Smooth muscle cell (in vitro differentiated cells): ENCODE measurements around the gene PVR. TPM values are rescaled to one million over a fixed set of nuclear protein-coding genes. Genes with fewer than 3 reads are reported as not detected.
A peak's percentile ranks its signal among the peaks of the same experiment; 100 is the strongest.

Experiments
- DNase-seq: peaks from one replicate; lab custom pipeline; 2025; ENCODE audit not compliant: unreplicated experiment; lab: John Stamatoyannopoulos, UW
- H2AFZ ChIP-seq: fragments of 200-600 bp; sonication (generic); 2 replicates; pipeline ENCODE4 v1.6.0; 2016; ENCODE audit warnings: antibody characterized with exemption, low read depth, mild to moderate bottlenecking
- H3F3A ChIP-seq: fragments of 200-600 bp; sonication (generic); 2 replicates; pipeline ENCODE4 v1.6.0; 2017; ENCODE audit warnings: antibody characterized with exemption, low read depth
- H3K27ac ChIP-seq: fragments of 200-600 bp; sonication (generic); 2 replicates; pipeline ENCODE4 v1.5.1; 2016; ENCODE audit warnings: low read depth, mild to moderate bottlenecking
- H3K27me3 ChIP-seq: fragments of 200-600 bp; sonication (generic); 2 replicates; pipeline ENCODE4 v1.6.1; 2016; ENCODE audit warnings: low read depth, mild to moderate bottlenecking
- H3K36me3 ChIP-seq: fragments of 200-600 bp; sonication (generic); 2 replicates; pipeline ENCODE4 v1.5.1; 2016; ENCODE audit warnings: low read depth
- H3K4me1 ChIP-seq: fragments of 200-600 bp; sonication (generic); 2 replicates; pipeline ENCODE4 v1.5.1; 2016; ENCODE audit warnings: low read depth
- H3K4me2 ChIP-seq: fragments of 200-600 bp; sonication (generic); 2 replicates; pipeline ENCODE4 v1.6.0; 2016; ENCODE audit warnings: mild to moderate bottlenecking
- H3K4me3 ChIP-seq: fragments of 200-600 bp; sonication (generic); 2 replicates; pipeline ENCODE4 v1.5.1; 2016; ENCODE audit warnings: mild to moderate bottlenecking
- H3K79me2 ChIP-seq: fragments of 200-600 bp; sonication (generic); 2 replicates; pipeline ENCODE4 v1.6.0; 2016; ENCODE audit warnings: low read depth, mild to moderate bottlenecking
- H3K9ac ChIP-seq: fragments of 200-600 bp; sonication (generic); 2 replicates; pipeline ENCODE4 v1.6.0; 2016; ENCODE audit warnings: low read depth
- H3K9me3 ChIP-seq: fragments of 200-600 bp; sonication (generic); replicated peaks from 2 replicates; pipeline ENCODE4 v1.5.1; 2016; ENCODE audit warnings: low read depth
- H4K20me1 ChIP-seq: fragments of 200-600 bp; sonication (generic); 2 replicates; pipeline ENCODE4 v1.6.0; 2016; ENCODE audit warnings: low read depth
- WGBS: methylation state at CpG from one replicate; pipeline ENCODE4 v1.1.7; 2016; ENCODE audit warnings: low lambda C conversion rate; 5-methylcytosine and 5-hydroxymethylcytosine counted together
- polyA plus RNA-seq: library from polyadenylated mRNA; unstranded; fragments of >200 nt; fragmentation: Nextera tagmentation; extraction: Ambion mirVana; gene quantifications from 2 replicates; pipeline ENCODE4 v1.2.1, GENCODE V29; 2016
- total RNA-seq: library from RNA; depleted of rRNA; stranded (reverse); fragments of >200 nt; gene quantifications from 2 replicates; pipeline ENCODE4 v1.2.3, GENCODE V29; 2014
- TF ChIP-seq, protein P1 (sequence below): fragments of 200-600 bp; sonication (generic); IDR thresholded peaks from 2 replicates; pipeline ENCODE4 v1.5.1; 2017; ENCODE audit warnings: borderline replicate concordance, mild to moderate bottlenecking, antibody characterized with exemption; ENCODE audit not compliant: insufficient read depth, poor library complexity, severe bottlenecking

PVR gene
- total and polyA plus RNA-seq, 2 experiments from 2014 or later: 25.4 to 35.0 TPM

- peaks cover under 1% of the 10 kb centered on the region for H4K20me1 ChIP-seq
- H3K4me1 ChIP-seq: no peaks in the 10 kb centered on the region
- H3K4me3 ChIP-seq: no peak overlapping the region
- H3K4me2 ChIP-seq: no peak overlapping the region
- H3K9me3 ChIP-seq: no peaks in the 10 kb centered on the region
- no peak overlapping the region for H2AFZ ChIP-seq
- no peak overlapping the region for H3K27ac ChIP-seq
- no peaks in the 10 kb centered on the region for H3K79me2 ChIP-seq
- H3K27me3 ChIP-seq: no peaks in the 10 kb centered on the region
- TF ChIP-seq, protein P1, sequence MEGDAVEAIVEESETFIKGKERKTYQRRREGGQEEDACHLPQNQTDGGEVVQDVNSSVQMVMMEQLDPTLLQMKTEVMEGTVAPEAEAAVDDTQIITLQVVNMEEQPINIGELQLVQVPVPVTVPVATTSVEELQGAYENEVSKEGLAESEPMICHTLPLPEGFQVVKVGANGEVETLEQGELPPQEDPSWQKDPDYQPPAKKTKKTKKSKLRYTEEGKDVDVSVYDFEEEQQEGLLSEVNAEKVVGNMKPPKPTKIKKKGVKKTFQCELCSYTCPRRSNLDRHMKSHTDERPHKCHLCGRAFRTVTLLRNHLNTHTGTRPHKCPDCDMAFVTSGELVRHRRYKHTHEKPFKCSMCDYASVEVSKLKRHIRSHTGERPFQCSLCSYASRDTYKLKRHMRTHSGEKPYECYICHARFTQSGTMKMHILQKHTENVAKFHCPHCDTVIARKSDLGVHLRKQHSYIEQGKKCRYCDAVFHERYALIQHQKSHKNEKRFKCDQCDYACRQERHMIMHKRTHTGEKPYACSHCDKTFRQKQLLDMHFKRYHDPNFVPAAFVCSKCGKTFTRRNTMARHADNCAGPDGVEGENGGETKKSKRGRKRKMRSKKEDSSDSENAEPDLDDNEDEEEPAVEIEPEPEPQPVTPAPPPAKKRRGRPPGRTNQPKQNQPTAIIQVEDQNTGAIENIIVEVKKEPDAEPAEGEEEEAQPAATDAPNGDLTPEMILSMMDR: peak; percentile 24
- 85% methylated on average over 15 of the region's 16 CpGs for WGBS
- H3K9ac ChIP-seq: no peak overlapping the region
- H3K36me3 ChIP-seq: peaks cover 10% of the 10 kb centered on the region
- H3F3A ChIP-seq: no peaks in the 10 kb centered on the region
- DNase-seq: no peak
These were observed 10.5 kb downstream of the PVR start for GRCh38 chr19:44653977-44654774.

DNA sequence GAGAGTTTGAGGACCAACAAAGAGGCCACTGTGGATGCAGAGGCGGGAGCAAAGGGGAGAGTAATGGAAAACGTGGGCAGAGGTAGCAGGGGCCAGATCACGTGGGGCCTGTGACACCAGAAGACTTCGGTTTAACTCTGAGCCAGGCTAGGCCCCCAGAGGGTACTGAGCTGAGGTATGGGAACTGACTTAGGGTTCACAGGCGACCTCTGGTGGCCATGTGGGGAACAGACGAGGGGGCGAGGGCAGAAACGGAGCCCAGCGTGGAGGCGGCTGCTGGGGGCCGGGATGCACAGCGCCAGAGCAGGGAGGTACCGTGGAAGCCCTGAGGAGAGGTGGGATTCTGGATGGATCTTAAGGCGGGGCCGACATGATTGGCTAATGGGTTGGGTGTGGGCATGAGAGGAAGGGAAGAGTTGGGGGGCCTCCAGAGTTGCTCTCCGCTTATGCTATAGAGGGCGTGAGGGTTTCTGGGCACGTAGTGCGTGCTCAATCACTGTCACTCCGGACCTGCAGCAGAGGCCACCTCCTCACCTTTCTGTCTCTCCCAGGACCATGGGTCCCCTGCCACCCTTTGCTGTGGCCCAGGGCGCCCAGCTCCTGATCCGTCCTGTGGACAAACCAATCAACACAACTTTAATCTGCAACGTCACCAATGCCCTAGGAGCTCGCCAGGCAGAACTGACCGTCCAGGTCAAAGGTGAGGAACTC, 13.7 kb downstream of the PVR start:
- WGBS: 62% methylated on average over 25 of the region's 25 CpGs
- DNase-seq: peak; percentile 12

GRCh38 chr19:44658069-44658733, 14.5 kb downstream of the PVR start:
- H2AFZ ChIP-seq: no peak overlapping the region
- H3K36me3 ChIP-seq: peaks cover 3% of the 10 kb centered on the region
- no peak overlapping the region for H3K27ac ChIP-seq
- no peaks in the 10 kb centered on the region for H3K4me1 ChIP-seq
- no peaks in the 10 kb centered on the region for H3K9me3 ChIP-seq
- TF ChIP-seq, protein P1: no peak
- no peaks in the 10 kb centered on the region for H3F3A ChIP-seq
- H3K9ac ChIP-seq: no peak overlapping the region
- no peaks in the 10 kb centered on the region for H3K79me2 ChIP-seq
- H3K4me2 ChIP-seq: no peak overlapping the region
- H3K4me3 ChIP-seq: no peak overlapping the region
- 98% methylated on average over 3 of the region's 3 CpGs for WGBS
- no peaks in the 10 kb centered on the region for H3K27me3 ChIP-seq
- no peak for DNase-seq
- no peaks in the 10 kb centered on the region for H4K20me1 ChIP-seq

More for the DNA sequence above, 13.7 kb downstream of the PVR start:
- Histone ChIP-seq H3K27ac (no peak overlapping the region), H3K4me2 (no peak overlapping the region), H3K79me2 (no peaks in the 10 kb centered on the region), H4K20me1 (no peaks in the 10 kb centered on the region), H3K9me3 (no peaks in the 10 kb centered on the region), H2AFZ (no peak overlapping the region), H3K27me3 (no peaks in the 10 kb centered on the region), H3K4me3 (no peak overlapping the region), H3K36me3 (peaks cover 10% of the 10 kb centered on the region), H3F3A (no peaks in the 10 kb centered on the region), H3K9ac (no peak overlapping the region), H3K4me1 (no peaks in the 10 kb centered on the region)
- TF ChIP-seq, protein P1: peak; percentile 80
